Measurements from ENCODE around the gene ZBTB20.
"Not testable (repeated sequence)": the region's sequence is repeated elsewhere in the genome, so short reads cannot be mapped to it uniquely, and the experiment has no call there.

Gene ZBTB20

GRCh38 chr3:115146418-115147328, at the start of gene ZBTB20:
TSS of gene ZBTB20 (minus strand) at chr3:115147288.
- peak; percentile 84 for DNase-seq

GRCh38 chr3:115194476-115194875, 47.4 kb upstream of the ZBTB20 start:
- no peak for DNase-seq

- DNase-seq: no peak
Measured at GRCh38 chr3:115190747-115191146, 43.7 kb upstream of the ZBTB20 start.

- no peak for DNase-seq
Measured at GRCh38 chr3:115187149-115187757, 40.2 kb upstream of the ZBTB20 start.

- DNase-seq: no peak
Measured at GRCh38 chr3:115186351-115187148, 39.5 kb upstream of the ZBTB20 start.

- DNase-seq: not testable (repeated sequence)
Measured at GRCh38 chr3:115184859-115185572, 37.9 kb upstream of the ZBTB20 start.

GRCh38 chr3:115178930-115179329, 31.8 kb upstream of the ZBTB20 start:
- DNase-seq: peak; percentile 45

GRCh38 chr3:115169808-115170207, 22.7 kb upstream of the ZBTB20 start:
- no peak for DNase-seq

- DNase-seq: no peak
Measured at GRCh38 chr3:115165701-115166100, 18.6 kb upstream of the ZBTB20 start.

- no peak for DNase-seq
Measured at GRCh38 chr3:115165266-115165665, 18.2 kb upstream of the ZBTB20 start.

- peak; percentile 2 for DNase-seq
Measured at GRCh38 chr3:115164374-115165221, 17.5 kb upstream of the ZBTB20 start.

- no peak for DNase-seq
Measured at GRCh38 chr3:115162759-115163158, 15.7 kb upstream of the ZBTB20 start.

GRCh38 chr3:115161866-115162265, 14.8 kb upstream of the ZBTB20 start:
- no peak for DNase-seq

- DNase-seq: no peak
Measured at GRCh38 chr3:115161168-115161834, 14.2 kb upstream of the ZBTB20 start.

GRCh38 chr3:115160295-115160694, 13.2 kb upstream of the ZBTB20 start:
- no peak for DNase-seq

- peak; percentile 64 for DNase-seq
Measured at GRCh38 chr3:115156046-115156654, 9.1 kb upstream of the ZBTB20 start.

- no peak for DNase-seq
Measured at GRCh38 chr3:115154611-115155010, 7.5 kb upstream of the ZBTB20 start.

- peak; percentile 67 for DNase-seq
Measured at GRCh38 chr3:115151921-115152320, 4.8 kb upstream of the ZBTB20 start.

GRCh38 chr3:115148142-115148790, 1.2 kb upstream of the ZBTB20 start:
- peak; percentile 42 for DNase-seq
